NB4 (cell line): ENCODE data around the gene HOXB7.

ENCODE experiments used
- DNase-seq: peaks from one replicate; pipeline ENCODE4 v3.0.0; 2010; ENCODE audit warnings: low read depth
- H3K4me3 ChIP-seq: one replicate; pipeline ENCODE4 v1.5.1; 2011; ENCODE audit warnings: mild to moderate bottlenecking, low read depth, low read length, moderate library complexity
- CTCF ChIP-seq: IDR thresholded peaks from one replicate; pipeline ENCODE4 v1.5.1; 2012; ENCODE audit warnings: low read depth, low read length
- MAX ChIP-seq: IDR thresholded peaks from 2 replicates; pipeline ENCODE4 v1.6.1; 2011; ENCODE audit warnings: low read depth, low read length
- MYC ChIP-seq: IDR thresholded peaks from 2 replicates; pipeline ENCODE4 v1.6.1; 2011; ENCODE audit warnings: low read depth, low read length
- POLR2A ChIP-seq: IDR thresholded peaks from 2 replicates; pipeline ENCODE4 v1.6.1; 2011; ENCODE audit warnings: mild to moderate bottlenecking; ENCODE audit not compliant: insufficient read length; ENCODE audit errors: extremely low read depth

HOXB7 gene

GRCh38 chr17:48563385-48563838, 47.4 kb downstream of the HOXB7 start:
- TF ChIP-seq MAX (no peak), MYC (no peak)
- no peak for DNase-seq
- no peak overlapping the region for H3K4me3 ChIP-seq

GRCh38 chr17:48562934-48563333, 47.9 kb downstream of the HOXB7 start:
- H3K4me3 ChIP-seq = no peak overlapping the region
- DNase-seq = no peak
- TF ChIP-seq MYC = no peak
- no peak for TF ChIP-seq MAX
- no peak for TF ChIP-seq CTCF
- no peak for TF ChIP-seq POLR2A

- H3K4me3 ChIP-seq = no peak overlapping the region
- TF ChIP-seq POLR2A (no peak), CTCF (peak; percentile 7)
- no peak for DNase-seq
Observed at GRCh38 chr17:48561884-48562810, 48.7 kb downstream of the HOXB7 start.

GRCh38 chr17:48559840-48560817, 50.7 kb downstream of the HOXB7 start:
- H3K4me3 ChIP-seq = no peak overlapping the region
- DNase-seq = no peak
- no peak for TF ChIP-seq MYC

- TF ChIP-seq POLR2A (no peak), MYC (no peak), CTCF (no peak), MAX (no peak)
- no peak overlapping the region for H3K4me3 ChIP-seq
- no peak for DNase-seq
Observed at GRCh38 chr17:48559122-48559839, 51.5 kb downstream of the HOXB7 start.

GRCh38 chr17:48558831-48559121, 52.0 kb downstream of the HOXB7 start:
- TF ChIP-seq MAX = no peak
- TF ChIP-seq POLR2A = no peak
- no peak for TF ChIP-seq MYC
- no peak for TF ChIP-seq CTCF
- DNase-seq = no peak
- H3K4me3 ChIP-seq = no peak overlapping the region
